NOMO-1 treated with DMSO at 0.1 percent for 48 hours (cell line): ENCODE results near the gene ATP4A.

ENCODE experiments used
- DNase-seq: peaks from one replicate; lab custom pipeline; 2025; ENCODE audit not compliant: unreplicated experiment; lab: John Stamatoyannopoulos, UW

ATP4A gene

DNA sequence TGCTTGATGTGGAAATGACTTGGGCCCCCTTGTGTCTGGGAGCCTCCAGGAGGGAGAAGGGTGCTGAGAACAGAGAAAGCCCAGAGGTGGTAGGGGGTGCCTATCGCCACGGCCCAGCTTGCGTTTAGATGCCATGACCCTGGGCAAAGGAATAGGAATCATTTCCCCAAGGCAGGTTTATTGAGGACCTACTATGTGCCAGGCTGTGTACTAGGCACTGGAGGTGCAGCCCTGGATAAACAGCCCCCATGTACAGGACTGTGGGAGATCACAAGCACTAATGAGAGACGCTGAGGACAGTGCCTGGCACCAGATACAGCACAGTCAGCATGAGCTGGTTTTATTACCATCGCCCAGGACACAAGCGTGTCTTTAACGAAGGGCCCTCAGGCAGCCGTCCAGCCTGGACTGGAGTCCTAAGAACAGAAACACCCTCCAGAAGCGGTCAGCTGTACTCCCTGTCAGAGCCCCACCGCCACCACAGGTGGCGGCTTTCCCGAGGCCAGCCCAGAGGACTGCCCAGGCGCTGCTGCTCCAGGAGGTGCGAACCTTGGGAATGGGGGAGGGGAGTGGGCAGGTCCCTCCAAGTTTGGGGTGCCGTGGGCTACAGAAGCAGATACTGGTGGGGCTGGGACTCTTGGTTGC lies 13.5 kb downstream of the ATP4A start:
- DNase-seq, result no peak

DNA sequence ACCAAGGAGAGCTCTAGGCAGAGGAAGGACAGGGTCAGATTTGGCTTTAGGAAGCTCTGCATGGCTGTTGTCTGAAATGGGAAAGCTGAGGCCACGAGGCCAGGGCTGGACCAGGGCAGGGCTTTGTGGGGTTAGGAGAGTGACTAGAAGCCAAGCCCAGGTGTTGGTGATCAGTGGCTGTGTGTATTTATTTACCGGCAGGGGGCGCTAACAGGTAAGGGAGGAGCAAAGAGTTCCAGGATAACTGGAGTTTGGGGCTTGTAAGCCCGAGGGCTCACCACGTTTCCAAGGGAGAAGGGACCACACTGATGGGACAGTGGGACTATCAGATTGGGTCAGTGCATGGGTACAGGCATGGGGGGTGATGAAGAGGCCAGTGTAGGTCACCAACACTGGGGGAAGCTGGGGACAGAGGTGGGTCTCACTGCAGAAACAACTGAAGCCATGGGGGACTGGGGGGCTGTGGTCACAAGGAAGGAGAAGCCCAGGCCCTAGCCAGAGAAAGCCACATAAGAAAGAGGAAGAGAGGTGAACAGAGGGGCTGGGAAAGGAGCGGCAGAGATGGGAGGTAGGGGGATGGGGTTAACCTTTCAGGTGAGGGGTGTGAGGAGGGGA lies 14.2 kb downstream of the ATP4A start:
- DNase-seq, result peak; percentile 56

DNA sequence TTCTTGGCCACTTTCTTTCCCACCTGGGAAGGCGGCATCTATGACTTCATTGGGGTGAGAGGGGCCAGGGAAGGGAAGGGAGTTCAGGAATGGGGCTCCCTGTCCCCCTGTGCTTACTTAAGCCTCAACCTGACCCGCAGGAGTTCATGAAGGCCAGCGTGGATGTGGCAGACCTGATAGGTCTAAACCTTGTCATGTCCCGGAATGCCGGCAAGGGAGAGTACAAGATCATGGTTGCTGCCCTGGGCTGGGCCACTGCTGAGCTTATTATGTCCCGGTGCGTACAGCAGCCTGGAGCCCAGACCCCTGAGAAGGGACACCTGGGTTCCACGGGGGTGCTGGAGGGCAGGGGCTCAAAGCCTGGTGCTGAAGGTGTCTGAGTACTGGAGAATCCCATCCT lies 16.9 kb downstream of the ATP4A start:
- DNase-seq, result no peak

DNA sequence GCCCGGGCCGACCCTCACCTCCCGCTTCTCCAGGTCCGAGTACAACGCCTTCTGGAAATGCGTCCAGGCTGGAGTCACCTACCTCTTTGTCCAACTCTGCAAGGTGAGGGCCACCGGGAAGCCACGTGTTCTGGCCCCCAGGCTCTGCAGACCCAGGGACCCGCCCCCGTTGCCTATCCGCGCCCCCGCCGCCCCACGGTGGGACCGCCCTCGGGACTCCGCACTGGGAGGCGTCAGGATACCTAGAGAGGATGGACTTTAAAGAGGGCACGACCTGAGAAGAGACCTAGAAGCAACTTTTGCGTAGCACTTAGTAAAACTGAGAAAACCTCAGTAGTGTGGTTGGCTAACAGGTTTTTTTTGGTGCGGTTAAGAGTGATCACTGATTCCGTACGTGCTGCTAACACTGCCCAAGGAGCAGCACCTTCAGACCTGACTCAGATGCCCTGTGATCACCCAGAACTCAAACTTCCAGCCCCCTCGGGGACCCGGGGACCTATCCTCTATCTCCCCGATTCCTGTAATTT lies 17.5 kb downstream of the ATP4A start:
- peak; percentile 12 for DNase-seq

DNA sequence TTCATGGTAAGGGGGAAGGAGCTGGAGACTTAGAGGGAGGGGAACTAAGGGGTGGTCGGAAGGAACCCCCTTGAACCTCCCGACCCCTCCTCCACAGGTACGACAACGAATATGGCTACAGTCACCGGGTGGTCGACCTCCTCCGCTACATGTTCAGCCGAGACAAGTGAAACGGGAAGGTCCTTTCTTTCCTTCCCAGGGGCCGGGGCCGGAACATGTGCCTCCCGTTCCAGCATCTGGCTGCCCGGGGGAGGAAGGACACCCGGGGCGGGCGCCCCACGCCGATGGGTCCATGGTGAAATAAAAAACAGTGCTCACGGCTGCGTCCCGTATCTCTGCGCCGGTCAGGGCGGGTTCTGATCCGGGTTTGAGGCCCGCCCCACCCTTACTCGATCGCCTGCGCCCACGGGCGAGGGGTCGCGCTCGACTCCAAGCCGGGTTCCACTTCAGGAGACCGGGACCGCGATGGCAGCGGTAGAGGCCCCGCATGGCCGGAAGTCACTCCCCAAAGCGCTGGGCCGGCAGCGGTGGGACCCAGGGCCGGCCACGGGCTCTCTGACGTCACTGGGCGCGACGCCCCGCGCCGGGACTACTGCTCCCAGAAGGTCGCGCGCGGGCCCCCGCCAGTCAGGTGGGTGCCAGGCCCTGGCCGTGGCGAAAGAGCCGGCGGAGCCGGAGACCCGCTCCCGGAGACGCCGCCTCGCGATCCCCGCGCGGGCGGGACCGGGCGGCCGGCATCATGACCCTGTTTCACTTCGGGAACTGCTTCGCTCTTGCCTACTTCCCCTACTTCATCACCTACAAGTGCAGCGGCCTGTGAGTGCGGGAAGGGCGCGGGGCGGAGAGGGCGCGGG lies 18.2 kb downstream of the ATP4A start, which contains the start of gene TMEM147:
Gene TMEM147 (plus strand): TSS at position 626 of the 854 bp plus-strand sequence. CDS start 114 bp downstream, at position 740.
- peak; percentile 87 for DNase-seq

DNA sequence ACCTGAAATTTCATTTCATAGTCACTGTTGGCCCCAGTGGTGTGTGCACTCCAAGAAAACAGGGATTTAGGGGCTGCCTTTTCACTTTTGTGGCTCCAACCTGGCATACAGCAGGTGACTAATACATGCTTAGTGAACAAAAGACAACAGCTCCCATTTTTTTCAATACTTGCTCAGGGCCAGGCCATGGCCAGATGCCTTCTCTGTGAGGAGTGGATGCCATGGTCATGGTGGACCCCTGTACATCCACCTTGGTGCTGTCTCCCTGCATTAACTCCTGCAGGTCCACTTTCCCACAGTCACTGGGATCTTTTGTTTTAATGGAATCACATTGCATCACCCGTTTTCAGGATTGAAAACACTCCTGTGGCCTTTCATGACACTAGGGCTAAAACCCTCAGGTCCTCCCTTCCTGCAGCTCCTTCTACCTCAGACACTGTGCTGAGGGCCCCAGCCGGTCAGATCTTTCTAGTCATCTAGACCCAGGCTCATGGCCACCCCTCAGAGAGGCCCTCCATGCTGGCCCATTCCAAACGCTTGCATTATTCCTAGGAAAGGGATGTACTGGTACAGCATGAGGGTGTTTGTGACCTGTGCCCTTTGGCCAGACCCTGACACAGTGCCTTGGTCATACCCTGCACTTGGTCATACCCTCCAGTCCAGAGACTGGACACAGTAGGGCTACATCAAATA lies 19.2 kb downstream of the ATP4A start:
- no peak for DNase-seq

DNA sequence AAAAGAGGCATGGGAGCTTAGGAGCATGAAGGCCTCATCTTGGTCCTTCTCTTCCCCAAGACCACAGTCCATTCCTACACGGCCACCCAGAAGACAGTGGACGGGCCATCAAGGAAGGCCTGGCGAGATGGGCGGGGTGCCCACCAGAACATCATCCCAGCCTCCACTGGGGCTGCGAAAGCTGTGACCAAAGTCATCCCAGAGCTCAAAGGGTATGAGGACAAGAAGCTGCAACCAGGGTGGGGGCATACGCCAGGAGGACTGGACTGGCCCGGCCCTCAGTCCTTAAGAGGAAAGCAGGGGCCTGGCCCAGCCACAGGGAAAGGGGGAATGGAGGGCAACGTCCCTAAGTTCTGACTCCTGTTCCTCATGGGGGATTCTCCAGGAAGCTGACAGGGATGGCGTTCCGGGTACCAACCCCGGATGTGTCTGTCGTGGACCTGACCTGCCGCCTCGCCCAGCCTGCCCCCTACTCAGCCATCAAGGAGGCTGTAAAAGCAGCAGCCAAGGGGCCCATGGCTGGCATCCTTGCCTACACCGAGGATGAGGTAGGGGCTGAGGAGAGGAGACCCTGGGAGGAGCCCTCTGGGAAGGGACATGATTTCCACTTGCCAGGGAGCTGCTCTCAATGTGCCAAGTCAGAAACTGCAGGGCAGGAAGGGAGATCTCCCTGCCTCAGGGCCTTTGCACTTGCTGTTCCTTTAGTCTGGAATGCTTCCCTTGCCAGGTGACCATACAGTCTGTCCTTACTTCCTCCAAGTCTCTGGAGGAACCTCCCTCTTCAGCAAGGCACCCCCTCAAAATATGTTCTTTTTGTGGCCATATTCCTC lies 20.0 kb downstream of the ATP4A start:
- DNase-seq, result no peak

DNA sequence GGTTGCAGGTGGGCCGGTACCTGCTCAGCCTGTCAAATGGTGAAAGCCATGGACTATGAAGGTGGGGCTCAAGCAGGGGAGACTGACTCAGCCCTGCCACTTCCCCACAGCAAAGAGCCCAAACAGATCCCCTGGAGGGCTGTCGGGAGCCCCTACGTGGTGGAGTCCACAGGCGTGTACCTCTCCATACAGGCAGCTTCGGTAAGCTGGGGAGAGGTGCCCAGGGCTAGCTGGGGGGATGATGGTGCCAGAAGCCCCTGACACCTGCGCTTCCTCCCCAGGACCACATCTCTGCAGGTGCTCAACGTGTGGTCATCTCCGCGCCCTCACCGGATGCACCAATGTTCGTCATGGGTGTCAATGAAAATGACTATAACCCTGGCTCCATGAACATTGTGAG lies 21.2 kb downstream of the ATP4A start:
- DNase-seq, result no peak

DNA sequence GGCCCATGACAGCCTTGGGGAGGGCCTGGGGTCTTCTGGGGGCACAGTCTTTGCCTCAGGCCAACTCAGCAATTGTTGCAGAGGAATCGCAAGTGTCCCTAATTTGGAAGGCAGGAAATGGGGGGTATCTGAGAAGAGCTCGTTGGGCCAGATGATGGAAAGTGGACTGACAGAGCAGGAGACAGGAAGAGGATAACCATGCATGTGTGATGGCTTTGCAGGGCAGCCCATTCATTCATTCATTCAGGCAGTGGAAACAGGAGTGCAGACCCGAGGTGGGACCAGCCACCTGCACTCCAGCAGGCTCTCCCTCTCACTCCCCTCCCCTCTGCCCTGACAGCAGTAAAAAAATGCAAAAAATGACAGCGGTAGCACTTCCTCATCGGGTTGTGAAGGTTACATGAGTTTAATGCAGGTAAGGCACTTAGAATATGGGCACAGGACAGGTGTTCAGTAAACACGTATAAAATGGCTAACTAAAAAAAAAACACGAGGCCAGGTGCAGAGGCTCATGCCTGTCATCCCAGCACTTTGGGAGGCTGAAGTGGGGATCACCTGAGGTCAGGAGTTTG lies 23.0 kb downstream of the ATP4A start:
- DNase-seq, result no peak

DNA sequence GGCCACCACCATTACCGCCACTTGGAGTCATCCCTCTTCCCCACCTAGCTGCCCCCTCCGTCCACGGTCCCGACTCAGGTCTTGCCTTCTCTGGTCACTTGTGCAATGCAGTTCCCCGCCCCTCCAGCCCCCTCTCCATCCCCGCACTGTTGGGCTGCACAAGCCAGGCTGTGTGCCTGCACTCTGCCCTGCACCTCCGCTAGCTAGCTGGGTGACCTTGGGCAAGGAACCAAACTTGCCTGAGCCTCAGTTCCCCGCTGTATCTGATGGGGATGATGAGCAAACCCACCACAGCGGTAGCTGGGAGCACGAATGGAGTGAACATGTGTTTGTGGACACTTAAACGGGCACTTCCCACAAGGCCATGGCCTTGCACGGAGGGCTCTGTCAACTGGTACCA lies 23.6 kb downstream of the ATP4A start:
- no peak for DNase-seq

DNA sequence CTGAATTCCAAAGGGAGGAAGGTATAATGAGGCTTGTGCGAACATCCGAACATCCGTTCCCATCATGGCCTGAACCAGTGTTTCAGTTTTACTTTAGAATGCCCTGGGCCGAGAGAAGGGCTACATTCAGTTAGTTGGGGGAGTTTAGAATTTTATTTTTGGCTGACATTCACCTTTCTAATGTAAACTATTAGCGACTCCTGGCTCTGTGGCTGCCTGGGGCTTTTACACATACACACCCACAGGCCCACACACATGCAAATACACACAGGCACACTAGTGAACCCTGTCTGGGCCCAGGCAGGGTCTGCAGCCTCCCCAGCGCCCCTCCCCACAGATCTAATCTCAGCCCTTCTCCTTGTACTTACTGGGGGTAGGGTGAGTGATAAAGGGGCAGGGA lies 24.1 kb downstream of the ATP4A start:
- DNase-seq, result no peak

DNA sequence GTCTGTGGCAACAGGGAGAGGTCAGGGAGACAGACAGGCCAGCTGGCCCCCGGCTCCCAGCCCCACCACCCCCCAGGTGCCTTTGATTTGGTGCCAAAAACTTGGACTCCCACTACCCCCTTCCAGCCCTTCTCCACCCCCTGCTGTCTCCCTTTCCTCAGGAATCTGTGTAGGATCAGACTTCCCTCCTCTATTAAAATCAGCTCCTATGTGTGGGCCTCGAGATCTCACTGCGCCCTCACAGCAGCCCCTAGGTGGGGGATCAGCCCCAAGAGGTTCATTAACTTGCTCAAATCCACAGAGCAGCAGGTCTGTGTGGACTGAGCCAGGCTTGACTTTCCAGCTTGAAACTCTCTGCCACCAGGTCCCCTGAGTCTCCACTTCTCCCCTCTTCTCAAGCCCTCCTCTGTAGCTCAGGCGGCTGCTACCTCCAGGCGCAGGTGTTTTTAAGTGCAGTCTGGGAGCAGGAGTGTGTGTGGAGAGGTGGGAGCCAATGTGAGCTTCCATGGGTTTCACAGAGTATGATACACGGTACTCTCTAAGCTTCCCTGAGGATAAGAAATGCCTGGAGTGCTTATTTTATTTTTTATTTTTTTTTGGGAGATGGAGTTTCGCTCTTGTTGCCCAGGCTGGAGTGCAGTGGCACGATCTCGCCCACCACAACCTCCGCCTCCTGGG lies 28.5 kb downstream of the ATP4A start:
- DNase-seq, result no peak

DNA sequence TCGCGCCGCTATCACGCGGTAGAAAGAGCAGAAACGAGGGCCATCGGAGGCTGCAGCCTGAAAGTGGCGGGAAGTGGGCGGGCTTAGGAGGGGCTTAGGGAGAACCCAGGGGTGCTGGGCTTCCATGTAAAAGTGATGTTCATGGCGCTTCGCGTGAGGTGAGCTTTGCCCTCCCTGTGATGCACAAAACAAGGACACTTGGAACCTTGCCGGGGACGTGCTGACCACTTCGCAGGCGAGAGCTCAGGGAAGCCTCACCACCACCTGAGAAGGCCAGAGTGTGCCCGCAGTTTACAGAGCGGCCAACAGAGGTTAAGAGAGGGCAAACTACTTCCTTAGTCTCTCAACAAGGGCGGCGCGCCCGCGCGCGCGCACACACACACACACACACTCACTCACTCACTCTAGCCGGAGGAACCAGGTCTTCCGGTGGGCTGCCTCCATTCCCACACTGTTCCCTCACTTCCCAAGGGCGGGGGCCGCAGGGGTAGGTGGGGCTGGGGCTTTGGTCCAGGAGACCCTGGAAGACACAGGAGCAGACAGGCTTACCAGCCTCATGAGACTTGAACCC lies 29.6 kb downstream of the ATP4A start:
- DNase-seq, result peak; percentile 43

DNA sequence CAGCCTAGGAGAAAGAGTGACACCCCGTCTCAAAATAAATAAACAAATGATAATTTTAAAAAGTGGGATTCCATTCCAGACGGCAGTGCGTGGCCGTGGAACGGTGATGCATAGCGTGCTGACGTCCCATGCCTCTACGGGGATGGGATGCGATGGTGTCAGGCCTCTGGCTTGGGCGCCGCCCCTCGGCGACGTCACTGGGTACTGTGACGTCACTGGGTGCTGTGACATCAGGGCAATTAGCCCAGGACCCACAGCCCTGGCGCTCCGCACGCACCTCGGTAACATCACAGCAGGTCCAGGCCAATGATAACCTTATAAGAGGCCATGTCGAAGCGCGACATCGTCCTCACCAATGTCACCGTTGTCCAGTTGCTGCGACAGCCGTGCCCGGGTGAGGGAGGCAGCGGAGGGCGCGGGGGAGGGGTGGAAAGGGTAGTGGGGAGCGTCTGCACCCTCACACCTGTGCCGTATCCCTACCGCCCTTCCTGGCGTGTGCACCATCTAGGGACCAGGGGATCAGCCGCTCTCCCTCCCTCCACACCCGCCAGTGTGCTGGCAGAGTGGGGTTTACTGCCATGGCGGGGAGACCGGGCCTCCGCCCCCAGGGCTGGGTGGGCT lies 30.1 kb downstream of the ATP4A start, which contains the start of gene GAPDHS:
Gene GAPDHS (plus strand): TSS at position 256 of the 621 bp plus-strand sequence. CDS start 72 bp downstream, at position 328.
- no peak for DNase-seq

DNA sequence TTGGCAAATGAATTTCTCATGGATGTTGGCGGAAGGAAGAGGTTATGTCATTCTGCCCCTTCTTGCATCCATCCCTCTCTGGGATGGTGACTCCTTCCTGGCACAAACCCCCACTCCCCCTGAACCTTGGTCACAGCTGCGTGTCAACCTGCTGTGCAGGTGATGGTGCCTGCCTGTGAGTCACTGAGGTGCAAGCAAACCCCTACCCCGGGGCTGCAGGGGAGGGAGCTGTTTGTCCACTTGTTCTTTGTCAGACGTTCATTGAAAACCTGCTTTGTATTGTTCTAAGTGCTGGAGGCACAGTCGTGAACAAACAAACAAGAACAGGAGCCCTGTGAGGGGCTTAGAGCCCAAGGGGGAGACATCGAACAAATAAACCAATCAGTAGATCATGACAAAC lies 32.2 kb downstream of the ATP4A start:
- DNase-seq, result no peak

DNA sequence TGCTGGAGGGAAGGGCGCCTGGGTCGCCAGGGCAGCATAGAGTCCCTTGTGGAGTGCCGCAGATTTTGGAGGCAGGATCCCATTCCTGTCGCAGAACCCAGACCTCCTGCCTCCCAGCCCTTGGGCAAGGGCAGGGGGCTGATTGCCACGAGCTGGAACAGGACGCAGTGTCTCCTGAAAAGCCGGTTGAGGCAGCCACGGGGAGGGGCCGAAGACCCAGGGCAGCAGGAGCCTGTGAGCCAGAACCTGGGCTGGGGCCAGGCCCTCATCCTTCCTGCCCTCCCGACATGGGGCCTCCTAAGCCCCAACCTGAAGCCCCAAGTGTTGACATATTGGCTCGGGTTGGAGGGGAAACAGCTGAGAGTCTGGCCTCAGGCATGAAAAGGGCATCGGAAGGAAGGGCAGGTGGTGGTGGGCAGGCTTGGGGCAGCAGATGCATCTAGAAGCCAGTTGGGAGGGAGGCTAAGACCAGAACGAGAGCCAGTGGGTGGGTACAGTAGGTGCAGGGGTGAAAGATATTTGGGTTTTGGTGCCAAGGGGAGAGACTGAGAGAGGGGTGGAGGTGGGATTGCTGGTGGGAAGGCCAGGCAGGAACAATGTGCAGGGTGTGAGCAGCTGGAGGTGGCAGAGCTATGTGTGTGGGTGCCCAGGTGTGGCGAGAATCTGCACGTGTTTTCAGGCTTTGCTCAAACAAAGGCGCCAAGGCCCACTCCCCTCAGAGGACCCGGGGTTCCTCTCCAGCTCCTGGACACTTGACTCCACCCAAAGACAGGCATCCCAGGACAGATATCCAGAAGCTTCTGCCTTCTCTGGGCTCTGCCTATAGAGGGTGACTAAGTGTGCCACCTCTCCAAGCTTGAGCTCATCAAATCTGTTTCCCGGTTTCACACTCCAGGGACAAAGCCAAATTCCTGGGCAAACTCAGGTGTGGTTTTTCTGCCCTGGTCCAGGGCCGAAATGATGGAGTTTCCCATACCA lies 33.9 kb downstream of the ATP4A start:
- DNase-seq, result no peak
